Naive thymus-derived CD8-positive, alpha-beta T cell (primary cell): ENCODE measurements around the gene CELA3A. TPM values are rescaled to one million over a fixed set of nuclear protein-coding genes. Genes with fewer than 3 reads are reported as not detected.
"Not testable (repeated sequence)": the region's sequence is repeated elsewhere in the genome, so short reads cannot be mapped to it uniquely, and the experiment has no call there.

ENCODE experiments used
- ATAC-seq, 2 donors: fragments of 150-1000 bp; cut with Tn5 transposase in 1 of 2; sonication (Bioruptor Pico), chemical (Tn5 transposase) in 1 of 2; 1 replicate in 1 of 2; 2 replicates in 1 of 2; pipeline ENCODE4 v1.10.0; 2021; ENCODE audit warnings: mild to moderate bottlenecking in 2 of 2, moderate library complexity in 2 of 2
- POLR2A ChIA-PET: fragments of 350-600 bp; sonication (Branson Sonifier 250); formaldehyde crosslinking; loops from one replicate; lab custom pipeline; 2021; ENCODE audit warnings: antibody characterized with exemption; lab: Charles Lee
- DNase-seq, 10 donors: peaks; one replicate each; pipeline versions ENCODE4 v3.0.0 to v3.0.0-alpha.2; 2020 to 2022
- H3K27ac Mint-ChIP-seq, 10 donors: one replicate each; pipeline ENCODE4 v1.8.0; 2020 to 2022; ENCODE audit warnings: mild to moderate bottlenecking in 10 of 10, mixed read lengths in 10 of 10, moderate library complexity in 4 of 10, inconsistent platforms in 1 of 10
- H3K27me3 Mint-ChIP-seq, 5 donors: one replicate each; pipeline ENCODE4 v1.8.0; 2021 to 2022; ENCODE audit warnings: mixed read lengths in 5 of 5
- H3K36me3 Mint-ChIP-seq, 3 donors: one replicate each; pipeline ENCODE4 v1.8.0; 2020 to 2022; ENCODE audit warnings: mixed read lengths in 3 of 3, mild to moderate bottlenecking in 2 of 3, inconsistent platforms in 1 of 3
- H3K4me1 Mint-ChIP-seq, 4 donors: one replicate each; pipeline ENCODE4 v1.8.0; 2021 to 2022; ENCODE audit warnings: mixed read lengths in 4 of 4
- H3K4me3 Mint-ChIP-seq, 10 donors: one replicate each; pipeline ENCODE4 v1.8.0; 2020 to 2022; ENCODE audit warnings: mild to moderate bottlenecking in 10 of 10, mixed read lengths in 10 of 10, moderate library complexity in 6 of 10, inconsistent platforms in 1 of 10
- H3K9me3 Mint-ChIP-seq, 9 donors: one replicate each; pipeline ENCODE4 v1.8.0; 2020 to 2022; ENCODE audit warnings: mixed read lengths in 9 of 9, mild to moderate bottlenecking in 3 of 9, inconsistent platforms in 1 of 9, moderate library complexity in 1 of 9
- polyA plus RNA-seq, 3 donors: library from polyadenylated mRNA; unstranded; fragments of 300-500 nt; fragmentation: Illumina TruSeq; gene quantifications; one replicate each; pipeline ENCODE4 v1.2.3, GENCODE V29; 2021
- total RNA-seq, 8 experiments: library from RNA in 2 of 8; stranded (reverse) in 2 of 8; gene quantifications; one replicate each; pipeline ENCODE4 v1.2.3 and lab custom pipeline; 2021 to 2026

The CELA3A gene
- total and polyA plus RNA-seq, 5 experiments from 2014 or later: not detected

DNA sequence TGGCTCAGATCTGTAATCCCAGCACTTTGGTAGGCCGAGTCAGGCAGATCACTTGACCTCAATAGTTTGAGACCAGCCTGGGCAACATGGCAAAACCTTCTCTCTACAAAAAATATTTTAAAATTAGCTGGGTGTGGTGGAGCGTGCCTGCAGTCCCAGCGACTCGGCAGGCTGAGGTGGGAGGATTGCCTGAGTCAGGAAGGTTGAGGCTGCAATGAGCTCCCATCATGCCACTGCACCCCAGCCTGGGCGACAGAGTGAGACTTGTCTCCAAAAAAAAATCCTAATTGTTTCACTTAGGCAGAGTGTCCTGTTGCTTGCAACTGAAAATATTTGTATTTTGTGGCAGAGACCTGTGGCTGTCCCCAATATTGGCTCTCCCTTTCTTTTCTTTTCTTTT, 32.4 kb upstream of the CELA3A start:
- ATAC-seq, H3K9me3 Mint-ChIP-seq, H3K4me3 Mint-ChIP-seq, POLR2A ChIA-PET, DNase-seq, H3K36me3 Mint-ChIP-seq, H3K4me1 Mint-ChIP-seq, H3K27me3 Mint-ChIP-seq: not testable (repeated sequence)
- peak overlapping the region in 1 of 10 donors; percentile 62 for H3K27ac Mint-ChIP-seq

DNA sequence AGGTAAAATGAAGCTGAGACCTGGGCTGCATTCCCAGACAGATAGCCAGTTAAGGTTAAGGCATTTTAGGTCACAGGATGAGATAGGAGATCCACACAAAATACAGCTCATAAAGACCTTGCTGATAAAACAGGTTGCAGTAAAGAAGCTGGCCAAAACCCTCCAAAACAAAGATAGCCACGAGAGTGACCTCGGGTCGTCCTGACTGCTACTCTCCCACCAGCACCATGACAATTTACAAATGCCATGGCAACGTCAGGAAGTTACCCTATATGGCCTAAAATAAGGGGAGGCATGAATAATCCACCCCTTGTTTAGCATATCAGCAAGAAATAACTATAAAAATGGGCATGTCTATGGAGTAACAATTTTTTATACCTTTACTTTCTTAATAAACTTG, 30.9 kb upstream of the CELA3A start:
- H3K9me3 Mint-ChIP-seq, DNase-seq, H3K36me3 Mint-ChIP-seq, H3K4me3 Mint-ChIP-seq, H3K27me3 Mint-ChIP-seq, H3K27ac Mint-ChIP-seq, ATAC-seq, POLR2A ChIA-PET, H3K4me1 Mint-ChIP-seq: not testable (repeated sequence)

GRCh38 chr1:21972973-21973441, 28.4 kb upstream of the CELA3A start:
- H3K27me3 Mint-ChIP-seq, DNase-seq, H3K4me1 Mint-ChIP-seq, H3K9me3 Mint-ChIP-seq, POLR2A ChIA-PET, H3K4me3 Mint-ChIP-seq, ATAC-seq, H3K36me3 Mint-ChIP-seq: not testable (repeated sequence)
- peak overlapping the region in 1 of 10 donors; percentile 43 for H3K27ac Mint-ChIP-seq

DNA sequence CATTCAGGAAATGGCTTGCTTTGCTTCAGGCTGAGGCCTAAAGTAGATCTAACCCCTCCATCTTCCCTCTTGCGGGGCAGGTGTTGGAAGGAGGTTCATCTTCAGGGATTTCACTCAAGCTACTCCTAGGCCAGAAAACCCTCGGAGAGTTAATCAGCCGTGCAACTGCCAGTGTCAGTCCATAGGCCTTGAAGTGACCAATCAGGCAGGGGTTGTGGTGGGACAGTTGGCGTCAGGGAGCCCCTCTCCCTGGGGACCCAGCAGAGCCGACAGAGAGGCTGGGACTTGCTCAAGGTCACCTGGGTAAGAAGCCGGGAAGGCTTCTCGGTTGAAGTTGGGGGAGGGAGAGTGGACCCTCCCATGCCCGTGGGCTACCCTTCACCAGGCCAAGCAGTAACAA, 27.5 kb upstream of the CELA3A start:
- POLR2A ChIA-PET, H3K9me3 Mint-ChIP-seq: not testable (repeated sequence)

GRCh38 chr1:21974699-21975098, 26.8 kb upstream of the CELA3A start:
- H3K9me3 Mint-ChIP-seq, H3K27ac Mint-ChIP-seq, H3K4me1 Mint-ChIP-seq, DNase-seq, H3K4me3 Mint-ChIP-seq, H3K27me3 Mint-ChIP-seq, H3K36me3 Mint-ChIP-seq, ATAC-seq, POLR2A ChIA-PET: not testable (repeated sequence)

More for the DNA sequence above, 27.5 kb upstream of the CELA3A start:
- H3K4me3 Mint-ChIP-seq, H3K4me1 Mint-ChIP-seq, H3K27me3 Mint-ChIP-seq, DNase-seq, ATAC-seq, H3K36me3 Mint-ChIP-seq: not testable (repeated sequence)
- peak overlapping the region in 1 of 10 donors; percentile 1 for H3K27ac Mint-ChIP-seq

DNA sequence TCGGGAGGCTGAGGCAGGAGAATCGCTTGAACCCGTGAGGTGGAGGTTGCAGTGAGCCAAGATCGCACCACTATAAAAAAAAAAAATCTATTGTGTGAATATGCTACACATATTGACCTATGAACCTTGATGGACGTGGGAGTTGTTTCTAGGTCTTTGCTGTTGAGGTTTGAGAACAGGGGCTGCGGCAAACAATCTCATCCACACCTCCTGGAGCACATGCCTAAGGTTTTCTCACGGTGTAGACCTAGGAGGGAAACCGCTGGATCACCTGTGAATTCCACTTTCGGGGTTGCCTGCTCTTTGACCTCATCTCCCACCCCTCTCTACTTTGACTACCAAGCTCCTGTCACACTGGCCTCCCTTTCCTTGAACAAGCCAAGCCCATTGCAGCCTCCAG, 26.2 kb upstream of the CELA3A start:
- H3K27ac Mint-ChIP-seq, H3K9me3 Mint-ChIP-seq, DNase-seq, H3K27me3 Mint-ChIP-seq, H3K4me3 Mint-ChIP-seq, ATAC-seq, H3K36me3 Mint-ChIP-seq, H3K4me1 Mint-ChIP-seq, POLR2A ChIA-PET: not testable (repeated sequence)

GRCh38 chr1:21976703-21977239, 24.7 kb upstream of the CELA3A start, which contains the start of gene CELA3B:
TSS of gene CELA3B (plus strand) at chr1:21977022. CDS start at chr1:21977040, 18 bp downstream.
- POLR2A ChIA-PET, ATAC-seq: not testable (repeated sequence)

GRCh38 chr1:21978209-21978608, 23.2 kb upstream of the CELA3A start:
- H3K27me3 Mint-ChIP-seq, H3K36me3 Mint-ChIP-seq, H3K4me1 Mint-ChIP-seq, ATAC-seq, POLR2A ChIA-PET, DNase-seq, H3K4me3 Mint-ChIP-seq, H3K9me3 Mint-ChIP-seq: not testable (repeated sequence)
- H3K27ac Mint-ChIP-seq: peak overlapping the region in 2 of 10 donors; percentile 41 to 57

More at GRCh38 chr1:21976703-21977239, 24.7 kb upstream of the CELA3A start, which contains the start of gene CELA3B:
- H3K4me1 Mint-ChIP-seq, H3K27me3 Mint-ChIP-seq, H3K4me3 Mint-ChIP-seq, H3K9me3 Mint-ChIP-seq, H3K36me3 Mint-ChIP-seq, DNase-seq: not testable (repeated sequence)
- peak within 1 kb of the TSS in 1 of 10 donors; percentile 34 for H3K27ac Mint-ChIP-seq

GRCh38 chr1:21980515-21981220, 20.8 kb upstream of the CELA3A start:
- H3K9me3 Mint-ChIP-seq, H3K4me3 Mint-ChIP-seq, DNase-seq, ATAC-seq, H3K4me1 Mint-ChIP-seq, H3K27me3 Mint-ChIP-seq, POLR2A ChIA-PET, H3K36me3 Mint-ChIP-seq, H3K27ac Mint-ChIP-seq: not testable (repeated sequence)

GRCh38 chr1:21981253-21981652, 20.2 kb upstream of the CELA3A start:
- H3K27ac Mint-ChIP-seq, H3K4me1 Mint-ChIP-seq, DNase-seq, H3K4me3 Mint-ChIP-seq, ATAC-seq, H3K27me3 Mint-ChIP-seq, H3K36me3 Mint-ChIP-seq, POLR2A ChIA-PET, H3K9me3 Mint-ChIP-seq: not testable (repeated sequence)

- not testable (repeated sequence) for ATAC-seq, H3K36me3 Mint-ChIP-seq, H3K4me3 Mint-ChIP-seq, H3K4me1 Mint-ChIP-seq, H3K27me3 Mint-ChIP-seq, H3K9me3 Mint-ChIP-seq, DNase-seq
- POLR2A ChIA-PET: interaction anchor here (0.7 kb wide), 1 partner anchor 225 kb away, joined by 3 read pairs; no protein-coding TSS in a partner anchor
- H3K27ac Mint-ChIP-seq: peak overlapping the region in 1 of 10 donors; percentile 78
Observed at GRCh38 chr1:21982122-21982521, 19.3 kb upstream of the CELA3A start.

DNA sequence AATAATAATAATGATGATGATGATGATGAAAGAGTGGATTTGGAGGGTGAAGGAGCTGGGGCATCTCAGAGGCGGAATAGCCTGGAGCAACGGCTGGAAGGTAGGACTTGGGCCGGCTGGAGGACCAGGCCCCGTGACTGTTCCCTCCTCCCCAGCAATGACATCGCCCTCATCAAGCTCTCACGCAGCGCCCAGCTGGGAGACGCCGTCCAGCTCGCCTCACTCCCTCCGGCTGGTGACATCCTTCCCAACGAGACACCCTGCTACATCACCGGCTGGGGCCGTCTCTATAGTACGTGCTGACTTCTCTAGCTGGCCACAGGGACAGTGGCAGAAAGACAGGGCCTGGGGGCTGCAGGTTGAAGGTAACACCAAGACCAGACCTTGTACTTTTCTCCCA, 17.9 kb upstream of the CELA3A start:
- POLR2A ChIA-PET, DNase-seq, H3K4me1 Mint-ChIP-seq, H3K9me3 Mint-ChIP-seq, H3K36me3 Mint-ChIP-seq, H3K4me3 Mint-ChIP-seq, ATAC-seq, H3K27me3 Mint-ChIP-seq: not testable (repeated sequence)
- H3K27ac Mint-ChIP-seq: peak overlapping the region in 1 of 10 donors; percentile 47

GRCh38 chr1:21985893-21986292, 15.6 kb upstream of the CELA3A start:
- H3K4me3 Mint-ChIP-seq, H3K4me1 Mint-ChIP-seq, H3K9me3 Mint-ChIP-seq, POLR2A ChIA-PET, DNase-seq, H3K27me3 Mint-ChIP-seq, H3K36me3 Mint-ChIP-seq, ATAC-seq, H3K27ac Mint-ChIP-seq: not testable (repeated sequence)
